HCT116 (cell line): Measurements from ENCODE around the gene PDE1C. TPM values are rescaled to one million over a fixed set of nuclear protein-coding genes. Genes with fewer than 3 reads are reported as not detected.

Experiments used
- ATAC-seq: fragments of 200-7000 bp; cut with Tn5 transposase; 2 replicates; pipeline ENCODE4 v1.9.1; 2020; ENCODE audit warnings: mild to moderate bottlenecking, moderate library complexity
- BruUV-seq: library from RNA; stranded (reverse); fragments of 400-500 nt; replicated peaks from 2 replicates; lab custom pipeline; 2021; lab: Mats Ljungman, UMichigan
- CTCF ChIA-PET: fragments of 300-600 bp; sonication (Branson Sonifier 250); formaldehyde crosslinking; loops from one replicate; lab custom pipeline; 2021; ENCODE audit warnings: antibody characterized with exemption; lab: Charles Lee
- POLR2A ChIA-PET: fragments of 300-600, 350-600 bp; sonication (Branson Sonifier 250); formaldehyde crosslinking; loops from one replicate; lab custom pipeline; 2021; ENCODE audit warnings: antibody characterized with exemption; lab: Charles Lee
- RAD21 ChIA-PET, 2 experiments: fragments of 300-600 bp; sonication (Branson Sonifier 250); formaldehyde crosslinking; loops; one replicate each; lab custom pipeline; 2023; ENCODE audit warnings: low total read pairs in 2 of 2; ENCODE audit not compliant: uncharacterized antibody in 2 of 2, unreplicated experiment in 2 of 2, low non-redundant PET in 1 of 2; lab: Charles Lee
- DNase-seq: peaks from one replicate; pipeline ENCODE4 v3.0.0-alpha.2; 2010; ENCODE audit warnings: low read depth, low spot score
- H2AFZ ChIP-seq: fragments of 200-600 bp; shearing (Covaris generic), sonication (generic); 2 replicates; pipeline ENCODE4 v1.6.1; 2017; ENCODE audit warnings: low read depth, mixed run types, mixed read lengths, antibody characterized with exemption, low read length; ENCODE audit not compliant: poor library complexity, severe bottlenecking
- H3K27ac ChIP-seq: 2 replicates; pipeline ENCODE4 v1.5.1; 2012; ENCODE audit warnings: low read depth, low read length
- H3K27me3 ChIP-seq: fragments of 200-600 bp; sonication (generic); 2 replicates; pipeline ENCODE4 v1.6.1; 2016; ENCODE audit warnings: mixed run types, low read length, mixed read lengths; ENCODE audit not compliant: insufficient read depth
- H3K36me3 ChIP-seq, 2 experiments: fragments of 200-500 bp in 1 of 2; fragments of 200-600 bp in 1 of 2; sonication (Bioruptor generic) in 1 of 2; sonication (generic) in 1 of 2; 2 replicates each; pipeline versions ENCODE4 v1.5.1 to v1.6.1; 2014 to 2016; ENCODE audit warnings: low read length in 2 of 2, inconsistent platforms in 1 of 2, mixed read lengths in 1 of 2, mixed run types in 1 of 2; ENCODE audit not compliant: insufficient read depth in 2 of 2, control insufficient read depth in 1 of 2
- H3K4me1 ChIP-seq, 2 experiments: fragments of 200-600 bp in 1 of 2; sonication (generic) in 1 of 2; 2 replicates each; pipeline versions ENCODE4 v1.5.1 to v1.6.1; 2012 to 2017; ENCODE audit warnings: low read length in 2 of 2, inconsistent platforms in 1 of 2, mild to moderate bottlenecking in 1 of 2, mixed read lengths in 1 of 2, mixed run types in 1 of 2, moderate library complexity in 1 of 2; ENCODE audit not compliant: insufficient read depth in 2 of 2, control insufficient read depth in 1 of 2
- H3K4me2 ChIP-seq: fragments of 200-600 bp; sonication (generic); 2 replicates; pipeline ENCODE4 v1.6.1; 2017; ENCODE audit warnings: mixed run types, low read length, mixed read lengths
- H3K4me3 ChIP-seq, 2 experiments: fragments of 200-600 bp in 1 of 2; sonication (generic) in 1 of 2; replicated peaks in 1 of 2; 2 replicates each; pipeline ENCODE4 v1.5.1; 2011 to 2016; ENCODE audit warnings: low read length in 2 of 2, control low read depth in 1 of 2, low read depth in 1 of 2, mild to moderate bottlenecking in 1 of 2, mixed read lengths in 1 of 2, mixed run types in 1 of 2
- H3K79me2 ChIP-seq: fragments of 200-600 bp; sonication (generic); 2 replicates; pipeline ENCODE4 v1.6.1; 2017; ENCODE audit warnings: mild to moderate bottlenecking, mixed run types, low read length, moderate library complexity, mixed read lengths; ENCODE audit not compliant: insufficient read depth
- H3K9ac ChIP-seq: fragments of 200-600 bp; sonication (generic); 2 replicates; pipeline ENCODE4 v1.6.1; 2016; ENCODE audit warnings: low read length, mixed read lengths
- H3K9me2 ChIP-seq: fragments of 200-600 bp; sonication (generic), shearing (Covaris generic); 2 replicates; pipeline ENCODE4 v1.6.1; 2017; ENCODE audit warnings: mixed run types, mild to moderate bottlenecking, moderate library complexity; ENCODE audit not compliant: insufficient read depth
- H3K9me3 ChIP-seq, 2 experiments: fragments of 200-500 bp in 1 of 2; fragments of 200-600 bp in 1 of 2; sonication (Bioruptor generic) in 1 of 2; sonication (generic) in 1 of 2; 2 replicates each; pipeline ENCODE4 v1.6.1; 2014 to 2017; ENCODE audit warnings: low read length in 2 of 2, mixed read lengths in 2 of 2, inconsistent platforms in 1 of 2, low read depth in 1 of 2, mild to moderate bottlenecking in 1 of 2, mixed run types in 1 of 2, moderate library complexity in 1 of 2; ENCODE audit not compliant: control insufficient read depth in 1 of 2, insufficient read depth in 1 of 2
- H4K20me1 ChIP-seq: fragments of 200-600 bp; sonication (generic), shearing (Covaris generic); 2 replicates; pipeline ENCODE4 v1.6.1; 2017; ENCODE audit warnings: mixed run types, mild to moderate bottlenecking, moderate library complexity; ENCODE audit not compliant: insufficient read depth
- CBX3 ChIP-seq: IDR thresholded peaks from 2 replicates; pipeline ENCODE4 v1.6.1; 2012; ENCODE audit warnings: low read depth
- CEBPB ChIP-seq: IDR thresholded peaks from 2 replicates; pipeline ENCODE4 v1.6.1; 2012; ENCODE audit warnings: low read depth
- CTCF ChIP-seq, 3 experiments: fragments of 200-600 bp in 1 of 3; sonication (generic) in 1 of 3; IDR thresholded peaks in 2 of 3; conservative IDR thresholded peaks in 1 of 3; 2 replicates each; pipeline ENCODE4 v1.5.1; 2012 to 2017; ENCODE audit warnings: low read depth in 2 of 3, low read length in 2 of 3, antibody characterized with exemption in 1 of 3, borderline replicate concordance in 1 of 3, control low read depth in 1 of 3, mild to moderate bottlenecking in 1 of 3, mixed read lengths in 1 of 3, mixed run types in 1 of 3, moderate library complexity in 1 of 3; ENCODE audit not compliant: insufficient read depth in 1 of 3
- EGR1 ChIP-seq: IDR thresholded peaks from 2 replicates; pipeline ENCODE4 v1.6.1; 2012; ENCODE audit warnings: low read depth
- ELF1 ChIP-seq: IDR thresholded peaks from 2 replicates; pipeline ENCODE4 v1.6.1; 2012; ENCODE audit warnings: low read depth, borderline replicate concordance
- EZH2 ChIP-seq: fragments of 200-600 bp; sonication (generic); IDR thresholded peaks from 2 replicates; pipeline ENCODE4 v1.6.1; 2017; ENCODE audit warnings: antibody characterized with exemption, mixed run types
- EZH2phosphoT487 ChIP-seq: fragments of 200-600 bp; IDR thresholded peaks from 2 replicates; pipeline ENCODE4 v1.6.1; 2018; ENCODE audit warnings: antibody characterized with exemption, borderline replicate concordance
- POLR2A ChIP-seq: IDR thresholded peaks from 2 replicates; pipeline ENCODE4 v1.7.0; 2011; ENCODE audit warnings: borderline replicate concordance; ENCODE audit not compliant: insufficient read depth, insufficient read length; ENCODE audit errors: extremely low read depth
- POLR2AphosphoS5 ChIP-seq: IDR thresholded peaks from 2 replicates; pipeline ENCODE4 v1.6.1; 2011; ENCODE audit warnings: mild to moderate bottlenecking, low read depth, low read length, moderate library complexity
- RAD21 ChIP-seq: IDR thresholded peaks from 2 replicates; pipeline ENCODE4 v1.6.1; 2012; ENCODE audit warnings: low read depth, mild to moderate bottlenecking
- SIN3A ChIP-seq: IDR thresholded peaks from 2 replicates; pipeline ENCODE4 v1.6.1; 2012; ENCODE audit warnings: low read depth
- SP1 ChIP-seq: IDR thresholded peaks from 2 replicates; pipeline ENCODE4 v1.6.1; 2012; ENCODE audit warnings: low read depth
- SRF ChIP-seq: IDR thresholded peaks from 2 replicates; pipeline ENCODE4 v1.6.1; 2012; ENCODE audit warnings: low read depth
- TCF7L2 ChIP-seq: IDR thresholded peaks from 2 replicates; pipeline ENCODE4 v1.7.0; 2011; ENCODE audit warnings: borderline replicate concordance, inconsistent platforms; ENCODE audit not compliant: insufficient read depth, insufficient read length; ENCODE audit errors: extremely low read depth
- YY1 ChIP-seq: IDR thresholded peaks from 2 replicates; pipeline ENCODE4 v1.6.1; 2011; ENCODE audit warnings: low read length, low read depth, moderate library complexity, mild to moderate bottlenecking; ENCODE audit not compliant: insufficient replicate concordance; ENCODE audit errors: extremely low read depth
- ZBTB33 ChIP-seq: IDR thresholded peaks from 2 replicates; pipeline ENCODE4 v1.6.1; 2011; ENCODE audit warnings: mild to moderate bottlenecking, low read length, moderate library complexity; ENCODE audit not compliant: insufficient replicate concordance; ENCODE audit errors: extremely low read depth
- ZFX ChIP-seq: fragments of 450-650 bp; IDR thresholded peaks from 2 replicates; pipeline ENCODE4 v1.6.1; 2017
- ZNF274 ChIP-seq: fragments of 200-500 bp; sonication (Bioruptor generic); IDR thresholded peaks from 2 replicates; pipeline ENCODE4 v1.6.1; 2014; ENCODE audit warnings: mild to moderate bottlenecking, low read depth, low read length, inconsistent platforms
- intact Hi-C: fragments of 100-400 bp; cut with micrococcal nuclease; formaldehyde crosslinking; loops from 2 replicates; pipeline ENCODE4 v1.10.0; 2022
- total RNA-seq: library from RNA; stranded (reverse); gene quantifications from one replicate; pipeline ENCODE4 v1.2.1, GENCODE V29; 2021; ENCODE audit not compliant: unreplicated experiment

Gene PDE1C
- total RNA-seq, 1 experiment from 2014 or later, result 0.17 TPM

GRCh38 chr7:31950091-31950755 lies 120.0 kb downstream of the PDE1C start:
- TF ChIP-seq TCF7L2 (no peak), ZFX (no peak)
- TF ChIP-seq, all 23 proteins: peak for 0
- Histone ChIP-seq H3K9me2 (no peaks in the 10 kb centered on the region), H3K27ac (no peak overlapping the region), H3K4me1 (no peaks in the 10 kb centered on the region), H3K27me3 (no peaks in the 10 kb centered on the region), H4K20me1 (no peaks in the 10 kb centered on the region), H3K79me2 (no peaks in the 10 kb centered on the region), H2AFZ (no peak overlapping the region), H3K4me2 (no peak overlapping the region), H3K36me3 (no peaks in the 10 kb centered on the region), H3K4me3 (no peak overlapping the region), H3K9me3 (no peaks in the 10 kb centered on the region), H3K9ac (no peak overlapping the region)
- BruUV-seq, result no TSS peak
- POLR2A ChIA-PET, result no interaction called here
- intact Hi-C loops, result no loop called here
- DNase-seq (no peak), ATAC-seq (no peak)
- CTCF ChIA-PET, result no interaction called here
- RAD21 ChIA-PET, result no interaction called here

GRCh38 chr7:31948029-31948428 lies 122.2 kb downstream of the PDE1C start:
- Histone ChIP-seq H3K9me2 (no peaks in the 10 kb centered on the region), H3K27ac (no peak overlapping the region), H2AFZ (no peak overlapping the region), H3K36me3 (no peaks in the 10 kb centered on the region), H3K4me2 (no peak overlapping the region), H3K4me1 (no peaks in the 10 kb centered on the region), H3K4me3 (no peak overlapping the region), H3K9ac (no peak overlapping the region), H3K9me3 (no peaks in the 10 kb centered on the region), H3K79me2 (no peaks in the 10 kb centered on the region), H4K20me1 (no peaks in the 10 kb centered on the region), H3K27me3 (no peaks in the 10 kb centered on the region)
- ChIA-PET RAD21 (no interaction called here), CTCF (no interaction called here), POLR2A (no interaction called here)
- DNase-seq (no peak), ATAC-seq (no peak)
- no TSS peak for BruUV-seq
- intact Hi-C loops, result no loop called here
- TF ChIP-seq SP1, result no peak
- TF ChIP-seq YY1, result no peak
- no peak for TF ChIP-seq SIN3A
- no peak for TF ChIP-seq CTCF (IDR thresholded peaks at IDR 0.05 in 2 of 3, conservative IDR thresholded peaks at IDR 0.05 in 1 of 3; ENCODE audit: borderline replicate concordance in 1 of 3, insufficient read depth in 1 of 3, low read depth in 2 of 3, low read length in 2 of 3)
- no peak for TF ChIP-seq ELF1
- TF ChIP-seq POLR2AphosphoS5, result no peak
- TF ChIP-seq EZH2phosphoT487, result no peak
- no peak for TF ChIP-seq CBX3
- TF ChIP-seq SRF, result no peak
- no peak for TF ChIP-seq CEBPB
- TF ChIP-seq RAD21, result no peak
- no peak for TF ChIP-seq ZBTB33
- no peak for TF ChIP-seq TCF7L2
- TF ChIP-seq POLR2A, result no peak
- TF ChIP-seq ZFX, result no peak
- TF ChIP-seq ZNF274, result no peak
- no peak for TF ChIP-seq EGR1
- TF ChIP-seq EZH2, result no peak
